Measurements from ENCODE around the gene GSE1.
A peak's percentile ranks its signal among the peaks of the same experiment; 100 is the strongest.

- TF ChIP-seq CTCF (conservative IDR thresholded peaks at IDR 0.05 in 1 of 2, IDR thresholded peaks at IDR 0.05 in 1 of 2; ENCODE audit: extremely low read depth in 1 of 2, insufficient read depth in 1 of 2, low read depth in 1 of 2, low read length in 2 of 2), result peak; percentile 41 to 63
- TF ChIP-seq EZH2 (IDR thresholded peaks at IDR 0.05; ENCODE audit: borderline replicate concordance, low read length), result no peak
Measured at GRCh38 chr16:85717393-85718152, 104.5 kb downstream of the GSE1 start.

Measured in mammary epithelial cell (primary cell).